Endometrial microvascular endothelial cells (primary cell): ENCODE results near the gene RFTN1. TPM values are rescaled to one million over a fixed set of nuclear protein-coding genes. Genes with fewer than 3 reads are reported as not detected.

Source experiments
- in situ Hi-C: cut with HindIII; loops from 2 replicates; pipeline ENCODE4 v1.10.0; 2017; ENCODE audit warnings: low sequenced_read_pairs, low pct_unique_long_range_greater_than_20kb; ENCODE audit errors: inconsistent ontology term
- total RNA-seq: library from RNA; depleted of rRNA; stranded (reverse); fragments of >200 nt; gene quantifications from one replicate; pipeline ENCODE4 v1.2.3, GENCODE V29; 2015; ENCODE audit errors: inconsistent ontology term

RFTN1 gene
- total RNA-seq, 1 donor from 2014 or later: 50.2 TPM

DNA sequence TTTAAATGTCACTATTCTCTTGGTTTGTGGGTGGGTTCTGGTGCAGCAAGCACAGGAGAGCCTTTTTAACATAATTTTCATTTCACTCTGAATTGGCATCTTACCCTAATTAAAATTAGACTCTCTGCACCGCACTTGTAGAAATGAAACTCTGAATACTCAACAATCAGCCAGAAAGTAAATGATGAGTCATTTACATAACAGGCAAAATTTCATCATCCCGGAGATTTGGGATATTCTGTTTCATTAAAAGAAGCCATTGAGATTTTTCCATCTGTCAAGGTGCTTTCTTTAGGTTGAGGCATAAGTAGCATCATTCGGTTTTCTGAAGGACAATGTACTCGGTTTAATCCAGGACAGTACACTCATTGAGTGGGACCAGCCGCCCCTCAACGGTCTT lies 111.0 kb downstream of the RFTN1 start:
- in situ Hi-C loops: no loop called here

DNA sequence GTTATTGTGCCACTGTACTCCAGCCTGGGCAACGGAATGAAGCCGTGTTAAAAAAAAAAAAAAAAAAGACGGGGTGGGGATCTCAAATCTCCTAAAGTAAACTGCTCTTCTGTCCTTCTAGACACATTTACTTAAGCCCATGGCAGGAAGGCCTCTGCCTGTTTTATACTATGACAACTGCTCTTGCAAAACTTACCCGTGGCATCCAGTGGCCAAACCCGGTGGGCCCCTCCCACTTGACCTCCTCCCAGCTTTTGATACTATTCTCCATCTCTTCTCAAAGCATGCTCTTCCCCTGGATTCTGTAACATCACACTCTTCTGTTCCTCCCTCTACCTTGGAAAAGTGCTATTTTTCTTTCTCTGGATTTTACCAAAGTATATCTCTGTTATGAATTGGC lies 112.2 kb downstream of the RFTN1 start:
- in situ Hi-C loops: no loop called here

DNA sequence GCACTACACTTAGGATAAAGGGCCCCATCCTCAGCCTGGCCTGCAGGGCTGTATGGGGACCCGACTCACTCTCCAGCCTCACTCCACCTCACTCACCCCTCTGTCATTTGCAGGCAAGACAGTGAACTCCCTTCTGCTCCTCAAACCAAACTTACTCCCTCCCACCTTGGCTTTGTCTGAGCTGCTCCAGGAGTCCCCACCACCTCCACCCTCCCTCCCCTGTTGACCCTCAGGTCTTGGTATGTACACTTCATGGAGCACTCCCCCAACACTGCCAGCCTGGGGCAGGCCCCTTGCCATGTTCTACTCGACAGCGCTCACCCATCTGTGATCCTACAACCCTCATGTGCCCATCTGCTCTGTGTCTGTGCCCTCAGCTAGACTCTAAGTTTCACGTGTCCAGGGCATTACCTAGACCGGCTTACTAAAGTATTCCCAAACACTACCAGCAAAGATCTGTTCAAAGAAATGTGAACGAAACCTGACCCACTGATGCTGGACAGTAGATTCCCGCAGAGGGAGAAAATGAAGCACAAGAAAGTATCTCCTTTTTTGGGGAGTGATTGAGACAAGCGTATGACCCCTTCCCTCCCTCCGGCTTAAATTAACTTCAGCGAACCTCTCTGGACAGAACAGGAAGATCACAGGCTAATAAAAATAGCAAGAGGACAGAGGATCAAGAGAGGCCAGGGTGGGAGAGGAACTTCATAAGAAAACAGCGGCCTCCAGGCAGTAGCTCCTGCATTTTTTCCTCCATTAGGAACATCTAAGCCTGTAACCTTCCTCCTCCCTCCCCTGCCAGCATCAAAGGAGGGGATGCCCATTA lies 113.2 kb downstream of the RFTN1 start:
- in situ Hi-C loops: no loop called here

DNA sequence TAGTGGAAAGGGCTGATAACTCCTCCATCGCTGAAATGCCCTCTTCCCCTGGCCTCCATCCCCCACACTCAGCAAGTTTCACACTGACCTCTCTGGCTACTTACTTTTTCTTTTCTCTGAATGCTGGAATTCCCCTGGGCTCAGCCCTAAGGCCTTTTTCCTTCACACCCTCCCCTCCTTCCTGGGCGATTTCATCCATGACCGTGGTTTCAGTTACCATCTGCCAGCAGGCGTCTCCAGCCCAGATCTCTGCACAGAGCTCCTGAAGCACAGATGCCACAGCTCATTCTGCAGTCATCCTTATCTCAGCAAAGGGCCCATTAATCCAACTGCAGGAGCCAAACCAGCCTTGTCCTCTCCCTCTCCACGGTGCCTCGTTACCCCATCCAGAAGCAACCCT lies 114.0 kb downstream of the RFTN1 start:
- in situ Hi-C loops: no loop called here

DNA sequence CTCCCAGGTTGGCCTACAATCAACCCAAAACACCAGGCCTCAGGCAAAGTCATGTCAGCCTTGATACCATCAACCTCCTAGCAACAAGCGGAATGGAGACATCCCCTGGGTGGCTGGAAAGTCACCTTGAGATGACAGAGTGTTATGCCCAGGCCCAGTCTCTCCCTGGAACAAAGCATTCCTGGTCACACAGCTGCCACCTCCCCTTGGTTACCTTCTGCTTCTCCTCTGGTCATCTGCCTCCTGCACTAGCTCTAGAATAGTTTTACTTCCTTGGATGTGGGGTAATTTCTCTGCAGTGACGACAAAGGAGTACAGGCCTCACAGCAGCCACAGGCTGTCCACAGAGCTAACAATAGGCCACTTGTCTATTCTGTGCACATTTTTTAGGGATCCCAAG lies 114.9 kb downstream of the RFTN1 start:
- in situ Hi-C loops: no loop called here

DNA sequence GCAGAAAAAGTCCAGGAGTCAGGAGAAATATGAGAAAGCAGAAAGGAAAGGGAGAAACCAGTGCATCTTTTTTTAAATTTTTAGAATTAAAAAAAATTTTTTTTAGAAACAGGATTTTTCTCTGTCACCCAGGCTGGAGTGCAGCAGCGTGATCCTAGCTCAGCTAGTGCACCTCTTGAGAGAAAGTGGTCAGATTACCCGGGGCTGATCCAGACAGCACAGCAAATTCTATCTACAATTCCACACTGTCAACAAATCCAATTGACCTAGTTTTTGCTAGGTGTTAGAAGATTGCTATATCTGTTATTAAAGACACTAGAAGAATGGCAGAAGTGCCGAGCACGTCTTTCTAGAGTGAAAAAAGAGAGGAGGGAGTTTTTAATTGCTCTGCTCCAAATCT lies 117.3 kb downstream of the RFTN1 start:
- in situ Hi-C loops: no loop called here

DNA sequence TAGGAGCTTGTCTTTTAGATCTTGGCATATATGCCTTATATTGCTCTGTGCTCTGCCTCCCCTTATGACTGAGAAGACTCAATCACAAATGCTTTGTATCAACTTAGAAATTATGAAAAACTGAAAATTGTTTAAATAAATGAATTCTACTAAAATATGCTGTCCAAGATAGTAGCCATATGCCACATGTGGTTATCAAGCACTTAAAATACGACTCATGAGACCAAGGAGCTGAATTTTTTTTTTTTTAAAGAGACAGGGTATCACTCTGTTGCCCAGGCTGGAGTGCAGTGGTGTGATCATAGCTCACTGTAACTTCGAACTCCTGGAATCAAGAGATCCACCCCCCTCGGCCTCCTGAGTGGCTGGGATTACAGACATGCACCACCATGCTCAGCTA lies 118.3 kb downstream of the RFTN1 start:
- in situ Hi-C loops: no loop called here

DNA sequence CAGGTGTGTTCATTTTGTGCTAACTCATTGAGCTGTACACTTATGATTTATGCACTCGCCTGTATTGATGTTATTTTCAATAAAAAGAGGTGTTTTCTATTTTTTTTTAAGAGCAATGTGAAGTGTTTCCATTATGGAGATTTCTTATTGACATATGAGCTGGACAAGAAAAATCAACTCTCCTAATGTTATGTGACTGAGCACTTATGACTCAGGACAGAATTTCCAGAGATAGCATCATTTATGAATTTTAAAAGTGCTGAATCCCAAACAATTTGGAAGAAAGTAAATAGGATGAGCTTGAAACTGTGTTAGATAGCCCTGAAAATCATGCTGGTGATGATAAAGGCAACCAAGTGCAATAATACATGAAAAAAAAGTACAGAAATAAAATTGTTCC lies 118.9 kb downstream of the RFTN1 start:
- in situ Hi-C loops: no loop called here

DNA sequence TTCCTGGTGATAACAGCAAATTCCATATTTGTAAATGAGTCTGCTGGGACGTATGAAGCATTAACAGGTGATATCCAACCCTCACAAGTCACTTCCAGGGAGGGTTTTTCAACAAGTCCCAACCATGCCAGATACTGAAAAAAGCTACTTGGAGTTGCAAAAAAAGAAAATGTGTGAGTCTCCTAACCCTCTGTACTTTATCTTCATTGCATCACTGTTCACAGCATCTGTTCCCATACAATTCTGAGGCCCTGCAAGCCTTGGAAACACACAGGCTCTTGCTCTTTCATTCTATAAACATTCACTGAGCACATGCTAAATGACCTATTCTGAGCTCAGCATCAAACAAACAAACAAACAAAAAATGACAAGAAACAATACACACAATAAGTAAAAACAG lies 120.8 kb downstream of the RFTN1 start:
- in situ Hi-C loops: no loop called here

DNA sequence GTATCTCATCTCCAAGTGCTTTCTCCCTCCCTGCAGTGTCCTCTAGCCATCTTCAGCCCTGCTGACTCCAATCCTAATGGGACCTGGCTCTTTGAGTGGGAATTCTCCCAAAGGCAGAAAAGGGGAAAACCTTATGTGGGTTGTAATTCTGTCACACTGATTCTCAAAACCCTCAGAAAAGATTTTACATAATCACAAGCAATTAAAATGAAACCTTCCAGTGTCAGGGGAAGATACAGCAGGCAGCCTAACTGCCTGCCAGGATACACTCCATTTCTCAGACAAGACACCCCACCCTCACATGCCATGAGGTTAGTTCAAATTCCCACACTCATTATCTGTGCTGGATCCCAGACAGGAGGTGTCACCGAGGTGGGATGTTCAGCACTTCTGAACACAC lies 121.4 kb downstream of the RFTN1 start:
- in situ Hi-C loops: no loop called here

DNA sequence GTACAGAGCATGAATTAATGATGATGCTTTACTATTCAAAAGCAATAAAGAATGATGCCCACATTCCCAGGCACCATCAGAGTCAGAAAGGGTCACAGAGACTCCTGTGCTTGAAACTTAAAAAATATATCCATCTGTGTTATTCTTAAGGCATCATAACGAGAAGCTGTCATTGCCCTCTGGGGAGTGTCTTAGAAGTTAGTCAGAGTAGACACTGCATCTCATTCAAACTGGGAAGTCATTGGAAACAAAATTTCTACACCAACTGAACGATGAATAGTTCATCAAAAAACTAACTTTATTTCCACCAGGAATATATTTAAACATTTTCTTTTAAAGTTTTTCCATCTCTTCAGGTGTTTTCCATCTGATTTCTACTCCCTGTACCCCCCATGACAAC lies 122.9 kb downstream of the RFTN1 start:
- in situ Hi-C loops: no loop called here

DNA sequence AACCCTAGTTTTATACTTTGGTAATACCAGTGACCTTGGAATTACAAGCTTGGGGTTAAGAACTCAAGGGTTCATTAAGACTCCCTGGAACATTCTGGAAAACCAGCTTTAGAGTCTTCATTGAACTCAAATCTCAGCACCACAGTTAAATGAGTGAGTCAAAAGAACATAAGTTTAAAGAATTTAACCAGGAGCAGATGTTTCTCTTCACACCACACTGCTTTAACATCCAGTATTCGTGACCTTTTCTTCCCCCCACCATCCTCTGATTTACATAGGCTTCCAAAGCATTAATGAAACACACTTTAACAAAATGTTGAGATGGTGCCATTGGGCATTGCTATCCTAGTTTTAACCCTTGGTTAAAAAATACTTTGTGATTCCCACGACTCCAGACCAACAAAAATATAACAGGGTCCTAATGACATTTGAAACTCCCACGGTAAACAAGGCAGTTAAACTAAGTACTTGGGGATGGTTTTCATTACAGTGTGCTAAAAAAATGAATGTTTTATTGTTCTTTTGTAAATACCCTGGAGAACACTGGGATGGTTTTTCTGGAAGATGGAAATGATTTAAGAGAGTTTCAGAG lies 124.6 kb downstream of the RFTN1 start:
- in situ Hi-C loops: no loop called here

DNA sequence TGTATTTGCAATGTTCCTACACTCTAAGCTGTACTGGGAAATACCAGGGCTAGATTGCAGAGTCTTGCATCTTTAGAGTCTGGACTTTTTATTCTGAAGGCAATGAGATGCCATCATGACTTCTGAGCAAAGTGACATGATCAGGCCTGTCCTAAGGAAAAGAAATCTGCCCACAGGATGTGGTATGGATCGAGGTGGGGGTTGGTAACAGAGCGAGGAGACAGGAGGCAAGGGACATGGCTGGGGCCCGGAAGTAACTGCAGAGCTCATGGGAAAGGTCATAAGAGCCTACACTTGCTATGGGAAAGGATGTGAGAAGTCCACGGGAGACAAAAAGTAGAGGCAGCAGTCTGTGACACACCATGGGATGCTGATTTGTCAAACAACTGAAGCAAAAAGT lies 126.9 kb downstream of the RFTN1 start:
- in situ Hi-C loops: no loop called here

DNA sequence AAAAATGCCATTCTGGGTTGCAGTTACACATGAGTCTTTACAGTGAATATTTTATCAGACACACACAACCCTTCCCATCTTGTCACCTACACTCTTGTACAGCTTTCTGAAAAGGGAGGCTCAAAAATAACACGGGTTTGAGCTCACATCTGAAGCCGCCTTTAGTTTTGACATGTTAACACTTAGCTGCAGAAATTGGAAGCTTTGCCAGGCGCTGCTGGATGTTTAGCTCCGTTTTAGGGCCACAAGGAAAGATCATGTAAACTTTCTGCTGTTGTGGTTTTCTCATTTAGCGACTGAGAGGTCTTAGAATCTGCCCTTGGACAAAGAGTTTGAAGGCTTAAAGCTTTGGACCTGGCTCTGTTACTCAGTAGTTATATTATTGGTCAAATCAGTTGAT lies 128.3 kb downstream of the RFTN1 start:
- in situ Hi-C loops: no loop called here

DNA sequence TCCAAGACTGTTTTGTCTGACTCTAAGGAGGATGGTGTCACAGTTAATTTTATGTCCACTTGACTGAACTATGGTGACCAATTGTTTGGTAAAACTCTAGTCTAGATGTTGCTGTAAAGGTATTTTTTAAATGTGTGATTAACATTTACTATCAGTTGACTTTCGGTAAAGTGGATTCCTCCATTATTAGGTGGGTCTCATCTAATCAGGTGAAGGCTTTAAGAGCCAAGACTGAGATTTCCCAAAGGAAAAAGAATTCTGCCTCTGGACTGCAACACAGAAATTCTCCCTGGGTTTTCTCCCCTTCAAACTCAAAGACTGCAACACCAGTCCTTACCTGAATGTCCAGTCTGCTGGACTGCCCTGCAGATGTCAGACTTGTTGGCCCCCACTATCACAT lies 129.6 kb downstream of the RFTN1 start:
- in situ Hi-C loops: no loop called here

DNA sequence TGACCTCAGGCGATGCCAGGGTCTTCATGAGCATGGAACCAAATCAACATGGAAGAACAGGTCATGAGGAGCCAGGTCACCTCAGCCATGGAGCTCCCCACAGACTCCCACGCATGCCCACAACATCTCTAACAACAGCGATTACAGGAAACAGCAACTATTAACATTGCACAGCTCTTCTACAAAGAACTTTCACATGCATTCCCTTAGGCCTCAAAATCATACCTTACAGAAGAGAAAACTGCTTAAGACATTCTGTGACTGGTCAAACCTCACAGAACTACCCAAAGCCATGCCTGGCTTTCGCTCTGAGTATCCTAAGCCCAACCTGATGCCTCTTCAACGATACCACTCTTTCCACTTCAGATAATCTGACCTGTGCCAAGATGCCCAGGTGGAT lies 130.7 kb downstream of the RFTN1 start:
- in situ Hi-C loops: no loop called here

DNA sequence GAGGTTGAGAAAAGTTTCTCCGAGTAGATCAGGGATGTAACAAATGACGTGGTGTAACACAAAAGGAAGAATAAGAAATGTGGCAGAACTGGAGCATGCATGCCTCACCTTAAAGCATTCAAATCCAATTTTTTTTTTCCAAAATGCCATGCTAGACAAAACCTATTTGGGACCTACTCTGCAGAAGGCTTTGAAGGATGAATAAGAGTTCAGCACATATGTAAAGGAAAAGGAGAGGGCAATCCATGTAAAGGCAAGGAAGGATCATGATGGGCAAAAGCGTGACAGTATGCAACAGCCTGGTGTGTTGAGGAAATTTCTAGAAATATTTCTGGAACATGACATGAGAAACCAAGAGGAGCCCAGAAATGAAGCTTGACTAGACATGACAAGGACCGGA lies 132.1 kb downstream of the RFTN1 start:
- in situ Hi-C loops: no loop called here

DNA sequence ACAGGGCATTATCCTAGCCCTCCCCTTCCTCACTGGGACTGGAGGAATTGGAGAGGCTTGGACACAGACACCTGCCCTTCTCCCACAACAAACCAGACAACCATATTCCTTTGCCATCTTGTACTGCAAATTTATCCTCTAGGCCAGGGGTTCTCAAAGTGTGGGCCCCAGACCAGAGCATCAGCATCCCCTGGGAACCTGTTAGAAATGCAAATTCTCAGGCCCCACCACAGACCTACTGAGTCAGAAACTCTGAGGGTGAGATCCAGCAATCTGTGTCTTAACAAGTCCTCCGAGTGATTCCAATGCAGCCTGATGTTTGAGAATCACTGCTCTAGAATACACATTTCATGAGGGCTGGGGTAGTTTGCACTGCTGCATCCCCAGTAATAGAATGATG lies 133.1 kb downstream of the RFTN1 start:
- in situ Hi-C loops: no loop called here

DNA sequence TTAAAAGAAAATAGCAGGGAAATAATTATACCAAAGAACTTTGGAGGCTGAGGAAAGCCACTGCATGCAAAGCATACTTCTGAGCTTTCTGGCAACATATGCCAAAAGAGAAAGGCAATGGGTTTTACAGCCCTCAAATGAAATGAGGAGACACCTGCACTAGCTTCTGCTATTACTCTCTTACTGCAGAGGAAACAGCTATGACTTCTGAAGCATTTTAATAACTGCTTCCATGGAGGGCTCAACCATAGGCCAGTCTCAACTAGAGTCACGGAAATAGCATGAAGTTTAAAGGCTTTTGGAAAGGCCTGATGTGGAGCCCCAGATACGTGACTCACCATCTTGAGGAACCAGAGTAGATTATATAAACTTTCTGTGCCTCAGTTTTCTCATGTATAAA lies 133.7 kb downstream of the RFTN1 start:
- in situ Hi-C loops: no loop called here

DNA sequence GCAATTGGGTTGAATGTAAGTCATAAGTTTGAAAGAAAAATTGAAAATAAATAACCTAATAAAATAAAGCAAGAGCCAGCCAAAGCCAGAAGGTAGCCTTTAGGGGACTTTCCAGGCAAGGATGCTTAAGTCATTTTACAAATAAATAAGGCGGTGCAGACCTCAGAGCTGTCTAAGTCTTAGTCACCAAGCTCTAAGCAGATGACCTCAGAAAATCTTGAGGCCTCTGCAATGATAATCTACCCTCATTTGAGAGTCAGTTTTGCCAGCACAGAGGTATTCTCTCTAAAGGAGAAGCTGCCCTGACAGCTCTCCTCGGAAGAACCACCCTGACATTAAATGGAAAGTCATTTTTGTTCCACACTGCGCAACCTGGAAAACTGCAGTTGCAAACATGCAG lies 134.6 kb downstream of the RFTN1 start:
- in situ Hi-C loops: no loop called here

DNA sequence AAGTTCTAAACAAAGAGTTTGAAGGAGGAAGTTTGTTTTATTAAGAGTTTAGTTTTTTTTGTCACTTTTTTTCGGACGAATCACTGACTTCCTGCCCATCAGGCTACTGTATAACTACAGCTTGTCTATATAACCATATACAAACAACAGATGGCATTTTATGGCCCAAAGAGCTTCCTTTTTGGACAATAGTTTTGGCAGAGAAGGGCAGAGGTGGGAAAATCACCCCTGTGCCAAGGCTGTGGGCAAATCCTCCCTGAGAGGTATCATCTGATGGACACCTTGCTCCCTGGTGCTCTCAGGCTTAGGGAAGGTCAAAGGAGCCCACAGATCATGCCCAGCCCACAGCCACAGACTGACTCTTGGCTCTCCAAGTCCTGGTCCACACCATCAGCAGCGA lies 135.1 kb downstream of the RFTN1 start:
- in situ Hi-C loops: no loop called here
